AG04450 (cell line): Measurements from ENCODE around the gene CTTN. TPM values are rescaled to one million over a fixed set of nuclear protein-coding genes. Genes with fewer than 3 reads are reported as not detected.

Experiments used
- CTCF ChIA-PET: fragments of 300-600, 350-600 bp; formaldehyde crosslinking; extraction: SDS; loops from one replicate; lab custom pipeline; 2022; ENCODE audit warnings: antibody characterized with exemption, inconsistent platforms; lab: Charles Lee
- POLR2A ChIA-PET: fragments of 350-600 bp; formaldehyde crosslinking; extraction: SDS; loops from one replicate; lab custom pipeline; 2021; ENCODE audit warnings: antibody characterized with exemption, inconsistent platforms; lab: Yijun Ruan, JAX
- DNase-seq: peaks from one replicate; pipeline ENCODE4 v3.0.0-alpha.2; 2011; ENCODE audit warnings: low read depth, low spot score
- H3K27ac ChIP-seq: one replicate; pipeline ENCODE4 v1.5.1; 2012; ENCODE audit warnings: low read depth, low read length, control low read depth
- H3K27me3 ChIP-seq: one replicate; pipeline ENCODE4 v1.6.0; 2012; ENCODE audit warnings: low read length; ENCODE audit not compliant: control insufficient read depth, insufficient read depth
- H3K4me3 ChIP-seq: 2 replicates; pipeline ENCODE4 v1.5.1; 2011; ENCODE audit warnings: mild to moderate bottlenecking, low read depth, low read length, control low read depth
- H3K9me3 ChIP-seq: 2 replicates; pipeline ENCODE4 v1.5.1; 2012; ENCODE audit warnings: low read length; ENCODE audit not compliant: control insufficient read depth, insufficient read depth
- CTCF ChIP-seq: IDR thresholded peaks from 2 replicates; pipeline ENCODE4 v1.5.1; 2011; ENCODE audit warnings: low read depth, low read length, control low read depth, inconsistent platforms
- polyA plus RNA-seq: library from polyadenylated mRNA; depleted of rRNA; stranded (reverse); fragments of >200 nt; gene quantifications from 2 replicates; pipeline ENCODE4 v1.2.3, GENCODE V29; 2011

The CTTN gene
- polyA plus RNA-seq, 1 experiment, result 180 TPM

DNA sequence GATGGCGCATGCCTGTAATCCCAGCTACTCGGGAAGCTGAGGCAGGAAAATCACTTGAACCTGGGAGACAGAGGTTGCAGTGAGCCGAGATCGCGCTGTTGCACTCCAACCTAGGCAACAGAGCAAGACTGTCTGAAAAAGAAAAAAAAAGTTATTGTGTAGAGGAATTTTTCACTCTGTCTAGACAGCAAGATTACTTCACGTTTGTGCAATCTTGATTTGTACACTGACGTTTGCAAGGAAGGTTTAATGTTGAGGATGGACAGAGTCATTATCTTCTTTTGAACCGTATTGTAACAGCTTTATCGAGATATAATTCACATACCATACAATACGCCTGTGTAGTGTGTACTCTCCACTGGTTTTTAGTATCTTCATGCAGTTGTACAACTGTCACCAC is 3.7 kb downstream of the CTTN start:
- no peak for DNase-seq
- no peak overlapping the region for H3K27ac ChIP-seq
- ChIA-PET CTCF (no interaction called here), POLR2A (no interaction called here)
- no peak overlapping the region for H3K4me3 ChIP-seq
- H3K27me3 ChIP-seq, result no peaks in the 10 kb centered on the region
- TF ChIP-seq CTCF, result no peak
- H3K9me3 ChIP-seq, result no peaks in the 10 kb centered on the region

- no peak for TF ChIP-seq CTCF
- POLR2A ChIA-PET, result interaction anchor here (0.7 kb wide), 1 partner anchor 100 kb away, joined by 7 read pairs; no protein-coding TSS in a partner anchor
- no peaks in the 10 kb centered on the region for H3K9me3 ChIP-seq
Observed at GRCh38 chr11:70402685-70403084, 4.4 kb downstream of the CTTN start.

GRCh38 chr11:70404244-70404643 is 5.9 kb downstream of the CTTN start:
- H3K4me3 ChIP-seq, result no peak overlapping the region
- CTCF ChIA-PET, result no interaction called here
- no peak overlapping the region for H3K27ac ChIP-seq
- no peak for TF ChIP-seq CTCF
- no peaks in the 10 kb centered on the region for H3K27me3 ChIP-seq
- POLR2A ChIA-PET, result no interaction called here
- no peaks in the 10 kb centered on the region for H3K9me3 ChIP-seq
- DNase-seq, result no peak

More at GRCh38 chr11:70402685-70403084, 4.4 kb downstream of the CTTN start:
- DNase-seq, result no peak
- no peaks in the 10 kb centered on the region for H3K27me3 ChIP-seq
- no peak overlapping the region for H3K4me3 ChIP-seq
- no peak overlapping the region for H3K27ac ChIP-seq
- CTCF ChIA-PET, result interaction anchor here (0.7 kb wide), 1 partner anchor 855 kb away, joined by 3 read pairs; no protein-coding TSS in a partner anchor

- H3K4me3 ChIP-seq, result no peak overlapping the region
- H3K9me3 ChIP-seq, result no peaks in the 10 kb centered on the region
- no peak for TF ChIP-seq CTCF
- no peak overlapping the region for H3K27ac ChIP-seq
- ChIA-PET CTCF (no interaction called here), POLR2A (interaction anchor here (0.6 kb wide), 1 partner anchor 13 kb away, joined by 3 read pairs; no protein-coding TSS in a partner anchor)
- DNase-seq, result no peak
- H3K27me3 ChIP-seq, result no peaks in the 10 kb centered on the region
Observed at GRCh38 chr11:70405679-70406395, 7.5 kb downstream of the CTTN start.

DNA sequence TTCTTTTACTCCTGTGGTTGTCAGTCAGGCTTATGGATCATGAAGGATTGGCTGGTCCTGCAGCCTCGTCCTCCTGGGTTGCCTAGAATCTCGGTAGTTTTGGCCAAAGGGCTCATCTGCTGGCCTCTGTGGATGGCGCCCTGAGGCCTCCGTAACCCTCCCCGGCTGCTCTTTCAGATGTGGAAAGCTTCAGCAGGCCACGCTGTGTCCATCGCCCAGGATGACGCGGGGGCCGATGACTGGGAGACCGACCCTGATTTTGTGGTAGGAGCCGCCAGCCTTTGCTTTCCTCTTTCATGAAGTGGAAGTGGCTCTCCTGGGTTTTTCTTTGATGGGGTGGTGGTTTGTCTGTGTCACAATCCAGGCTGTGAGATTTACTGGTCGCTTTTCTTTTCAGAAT is 8.8 kb downstream of the CTTN start:
- H3K9me3 ChIP-seq, result no peaks in the 10 kb centered on the region
- no peak overlapping the region for H3K4me3 ChIP-seq
- DNase-seq, result no peak
- H3K27ac ChIP-seq, result no peak overlapping the region
- no peak for TF ChIP-seq CTCF
- CTCF ChIA-PET, result no interaction called here
- POLR2A ChIA-PET, result interaction anchor here (0.6 kb wide), 1 partner anchor 331 kb away, joined by 4 read pairs; no protein-coding TSS in a partner anchor
- no peaks in the 10 kb centered on the region for H3K27me3 ChIP-seq
